ENCODE measurements around the gene MCF2L2.
A peak's percentile ranks its signal among the peaks of the same experiment; 100 is the strongest.
"Not testable (repeated sequence)": the region's sequence is repeated elsewhere in the genome, so short reads cannot be mapped to it uniquely, and the experiment has no call there.

Gene MCF2L2

DNA sequence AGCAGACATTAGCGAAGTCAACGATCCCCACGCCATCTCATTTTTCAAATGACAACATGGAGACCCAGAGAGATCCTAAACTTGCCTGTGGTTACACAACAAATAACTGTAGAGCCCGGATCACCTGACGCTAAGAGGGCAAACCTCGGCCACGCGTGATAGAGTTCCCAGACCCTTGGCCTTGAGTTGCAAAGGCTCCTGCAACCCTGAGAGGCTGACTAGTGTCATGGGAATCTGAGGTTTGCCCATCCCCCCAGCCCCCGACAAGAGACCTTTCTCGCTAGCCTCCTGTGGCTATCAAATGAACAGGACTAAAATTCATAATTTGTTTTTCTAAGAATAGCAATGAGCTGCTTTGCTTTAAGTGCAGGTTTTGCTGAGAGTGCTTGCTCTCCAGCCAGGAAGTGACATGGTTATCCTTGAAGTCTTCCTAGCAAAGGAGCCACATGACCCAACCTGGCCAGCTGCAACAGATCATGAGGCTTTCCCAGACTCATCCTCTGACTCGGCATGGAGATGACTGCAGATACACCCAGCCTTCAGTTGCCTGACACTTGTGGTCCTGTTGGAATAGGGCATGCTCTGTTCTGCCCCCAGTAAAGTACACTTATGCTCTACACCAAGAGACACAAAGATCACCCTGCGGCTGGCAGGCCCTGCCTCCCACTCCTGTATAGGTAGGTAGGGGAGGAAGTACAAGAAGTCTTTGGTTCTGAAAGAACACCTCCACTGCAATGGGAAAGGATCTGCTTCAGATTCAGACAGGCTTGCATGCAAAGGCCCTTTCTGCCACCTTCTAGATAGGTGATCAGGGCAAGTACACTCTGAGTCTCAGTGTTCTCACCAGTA is 36.0 kb downstream of the MCF2L2 start:
- no peak for DNase-seq

GRCh38 chr3:183391460-183391859 is 37.0 kb downstream of the MCF2L2 start:
- DNase-seq = no peak

DNA sequence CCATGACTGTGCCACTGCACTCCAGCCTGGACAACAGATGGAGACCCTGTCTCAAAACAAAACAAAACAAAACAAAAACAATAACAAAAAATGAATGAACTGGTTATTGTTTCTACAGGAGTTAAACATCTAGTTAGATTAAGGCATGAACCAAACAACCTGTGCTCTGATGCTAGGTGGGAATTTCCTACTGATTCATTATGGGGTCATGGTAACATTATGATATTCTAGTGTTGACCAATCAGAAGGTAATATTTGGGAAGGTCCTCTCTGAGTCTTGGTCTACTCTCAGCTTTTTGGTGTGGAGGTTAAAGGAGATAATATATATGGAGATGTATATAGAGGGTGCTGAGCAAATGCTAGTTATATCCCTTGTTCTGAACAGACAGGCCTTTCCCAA is 37.6 kb downstream of the MCF2L2 start:
- DNase-seq = no peak

DNA sequence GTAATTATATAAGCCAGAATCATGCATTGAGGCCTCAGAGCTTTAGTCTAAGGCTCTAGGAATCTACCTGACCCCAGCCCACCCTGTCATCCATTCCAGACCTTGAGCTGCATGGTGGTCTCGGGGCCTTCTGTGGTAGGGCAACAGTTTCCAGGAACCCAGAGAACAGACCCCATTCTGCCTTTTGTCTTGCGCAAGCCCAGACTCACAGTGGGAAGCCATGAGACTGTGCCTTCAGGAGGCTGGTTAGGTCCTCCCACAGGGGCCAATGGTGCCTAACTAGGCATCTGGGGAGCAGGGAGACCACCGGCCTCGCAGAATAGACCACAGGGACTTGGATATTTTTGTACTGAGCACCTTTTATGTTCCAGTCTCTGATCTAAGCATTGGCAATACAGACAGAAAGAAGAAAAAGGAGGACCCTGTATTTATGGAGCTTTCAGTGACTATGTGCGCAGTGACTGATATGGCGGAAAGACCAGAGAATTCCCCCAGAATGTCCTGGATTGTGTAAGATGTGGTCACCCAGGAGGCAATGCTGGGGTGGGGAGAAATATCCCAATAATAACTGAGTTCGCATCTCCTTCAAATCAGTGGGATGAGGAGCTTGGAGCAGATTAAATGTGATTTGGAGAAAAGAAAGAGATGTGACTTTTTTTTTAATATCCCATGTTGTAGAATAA is 40.1 kb downstream of the MCF2L2 start:
- no peak for DNase-seq

DNA sequence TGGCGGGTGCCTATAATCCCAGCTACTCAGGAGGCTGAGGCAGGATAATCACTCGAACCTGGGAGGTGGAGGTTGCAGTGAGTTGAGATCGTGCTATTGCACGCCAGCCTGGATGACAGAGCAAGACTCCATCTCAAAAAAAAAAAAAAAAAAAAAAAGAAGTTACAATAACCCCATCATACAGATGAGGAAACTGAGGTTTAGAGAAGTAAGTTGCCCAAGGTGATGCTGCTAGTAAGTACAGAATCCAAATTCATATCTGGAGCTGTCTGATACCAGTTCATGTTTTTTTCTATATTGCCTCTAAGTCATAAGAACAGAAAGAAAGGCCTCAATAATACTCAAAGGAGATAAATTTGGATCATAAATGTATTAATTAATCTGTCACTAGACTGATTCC is 40.6 kb downstream of the MCF2L2 start:
- no peak for DNase-seq

GRCh38 chr3:183386651-183387050 is 41.8 kb downstream of the MCF2L2 start:
- no peak for DNase-seq

DNA sequence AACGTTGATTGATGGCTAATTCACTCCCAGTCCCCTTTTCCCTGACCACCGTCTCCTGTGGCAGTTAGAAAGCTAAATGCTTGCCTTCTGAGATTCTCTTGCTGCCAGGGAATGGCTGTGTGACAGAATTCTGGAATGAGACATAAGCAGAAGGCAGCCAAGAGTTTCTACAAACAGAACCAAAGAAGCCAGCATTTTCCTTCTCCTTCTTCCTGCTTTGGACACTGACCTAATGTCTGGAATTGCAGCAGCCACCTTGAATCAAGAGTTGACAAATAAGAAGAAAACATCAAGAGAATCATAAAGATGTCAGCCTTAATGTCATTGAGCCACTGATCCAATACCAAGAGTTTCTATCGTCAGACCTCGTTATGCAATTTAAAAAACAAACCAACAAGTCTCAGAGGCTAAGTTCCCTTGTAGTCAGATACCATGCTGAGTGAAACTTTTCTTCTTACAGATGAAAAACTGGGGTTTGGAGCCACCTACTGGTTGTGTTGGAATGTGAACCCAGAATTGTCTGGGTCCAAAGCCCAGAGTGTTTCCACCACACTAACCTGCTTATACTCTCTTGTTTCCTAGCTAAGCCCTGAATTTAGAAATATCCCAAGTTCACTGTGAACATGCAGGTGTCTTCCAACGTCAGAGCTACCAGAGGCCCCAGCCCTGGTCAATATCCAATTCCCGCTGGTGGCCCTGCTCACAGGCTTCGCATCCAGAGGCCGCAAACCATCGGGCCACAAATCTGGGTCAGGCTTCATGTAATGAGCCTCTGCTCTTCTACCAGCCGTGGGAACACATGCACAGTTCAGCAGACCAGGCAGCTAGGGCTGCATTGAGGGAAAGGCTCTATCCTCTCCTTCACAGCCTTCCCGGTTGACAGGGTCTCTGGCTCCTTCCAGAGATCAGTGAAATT is 42.5 kb downstream of the MCF2L2 start:
- DNase-seq = peak; percentile 78

- no peak for DNase-seq
Measured at GRCh38 chr3:183381673-183382072, 46.7 kb downstream of the MCF2L2 start.

- DNase-seq = peak; percentile 29
Measured at GRCh38 chr3:183381179-183381578, 47.2 kb downstream of the MCF2L2 start.

GRCh38 chr3:183378951-183379350 is 49.5 kb downstream of the MCF2L2 start:
- DNase-seq = peak; percentile 34

GRCh38 chr3:183378545-183378944 is 49.9 kb downstream of the MCF2L2 start:
- no peak for DNase-seq

- peak; percentile 98 for DNase-seq
Measured at GRCh38 chr3:183378008-183378407, 50.4 kb downstream of the MCF2L2 start.

GRCh38 chr3:183377307-183377959 is 51.0 kb downstream of the MCF2L2 start:
- peak; percentile 94 for DNase-seq

DNA sequence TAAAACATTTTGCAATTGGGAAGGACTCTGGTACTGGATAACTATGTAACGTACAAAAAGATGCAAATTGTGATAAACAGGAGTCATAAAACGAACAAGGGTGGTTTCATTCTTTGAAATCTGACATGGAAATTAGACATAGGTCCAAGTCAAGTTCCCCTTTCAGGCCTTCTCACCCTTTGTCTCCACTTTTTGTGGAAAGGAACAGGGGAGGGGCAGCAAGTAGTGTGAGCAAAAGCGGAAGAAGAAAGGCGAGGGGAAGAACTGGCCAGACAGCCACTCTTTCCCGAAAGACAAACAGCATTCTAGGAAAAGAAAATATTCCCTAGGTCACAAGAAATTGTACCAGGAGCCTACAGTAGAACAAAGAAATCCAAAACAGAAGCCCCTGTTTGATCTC is 52.6 kb downstream of the MCF2L2 start:
- no peak for DNase-seq

GRCh38 chr3:183375337-183375736 is 53.1 kb downstream of the MCF2L2 start:
- no peak for DNase-seq

- no peak for DNase-seq
Measured at GRCh38 chr3:183372911-183373310, 55.5 kb downstream of the MCF2L2 start.

- DNase-seq = not testable (repeated sequence)
Measured at GRCh38 chr3:183371600-183371968, 56.8 kb downstream of the MCF2L2 start.

GRCh38 chr3:183370391-183370790 is 58.0 kb downstream of the MCF2L2 start:
- no peak for DNase-seq

- DNase-seq = no peak
Measured at GRCh38 chr3:183369627-183370026, 58.8 kb downstream of the MCF2L2 start.

DNA sequence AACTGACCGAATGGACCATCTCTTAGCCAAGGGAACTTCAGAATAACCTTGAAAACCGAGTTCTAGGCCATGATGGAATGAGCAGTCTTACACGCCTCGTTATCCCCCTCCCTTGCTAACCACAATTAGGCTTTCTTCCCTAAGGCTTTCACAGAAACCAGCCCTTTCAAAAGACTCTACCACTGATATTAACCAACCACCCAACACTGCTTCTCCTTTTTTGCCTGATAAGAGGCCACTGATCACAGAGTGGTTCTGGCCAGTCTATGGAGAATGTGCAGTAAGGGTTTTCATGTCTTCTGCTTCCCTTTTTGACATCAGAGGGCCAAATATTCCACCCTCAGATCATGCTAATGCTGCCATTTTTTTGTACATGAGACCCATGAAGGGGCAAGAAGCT is 59.3 kb downstream of the MCF2L2 start:
- no peak for DNase-seq

GRCh38 chr3:183360971-183361624 is 67.3 kb downstream of the MCF2L2 start:
- DNase-seq = no peak

- no peak for DNase-seq
Measured at GRCh38 chr3:183359036-183359435, 69.4 kb downstream of the MCF2L2 start.

Measured in NCI-H1105 (cell line).